HepG2 (cell line): Measurements from ENCODE around the gene LAPTM4A. TPM values are rescaled to one million over a fixed set of nuclear protein-coding genes. Genes with fewer than 3 reads are reported as not detected.
A peak's percentile ranks its signal among the peaks of the same experiment; 100 is the strongest.

Experiments used
- FOXP1 ChIP-seq, 2 experiments: fragments of 450-650 bp in 1 of 2; IDR thresholded peaks; 2 replicates each; pipeline ENCODE4 v1.6.1; 2017 to 2018; ENCODE audit warnings: antibody characterized with exemption in 1 of 2
- GATAD2A ChIP-seq: IDR thresholded peaks from 2 replicates; pipeline ENCODE4 v1.6.1; 2016
- IRF9 ChIP-seq: sonication (generic); formaldehyde crosslinking; IDR thresholded peaks from 2 replicates; pipeline ENCODE4 v1.8.0; 2022; ENCODE audit warnings: missing genetic modification reagents, mild to moderate bottlenecking, borderline replicate concordance
- KDM6A ChIP-seq: IDR thresholded peaks from 2 replicates; pipeline ENCODE4 v1.6.1; 2016; ENCODE audit warnings: low read depth
- NFYC ChIP-seq: IDR thresholded peaks from 2 replicates; pipeline ENCODE4 v1.6.1; 2016; ENCODE audit warnings: missing genetic modification reagents, missing compliant biosample characterization
- REXO4 ChIP-seq: sonication (generic); formaldehyde crosslinking; IDR thresholded peaks from 2 replicates; pipeline ENCODE4 v1.8.0; 2022; ENCODE audit warnings: missing genetic modification reagents, mild to moderate bottlenecking, borderline replicate concordance
- RXRA ChIP-seq: sonication (generic); formaldehyde crosslinking; IDR thresholded peaks from 2 replicates; pipeline ENCODE4 v1.5.1; 2020; ENCODE audit warnings: missing genetic modification reagents
- SMARCC2 ChIP-seq: fragments of 450-650 bp; IDR thresholded peaks from 2 replicates; pipeline ENCODE4 v1.6.1; 2017; ENCODE audit warnings: antibody characterized with exemption, mild to moderate bottlenecking
- SMARCE1 ChIP-seq: fragments of 450-650 bp; IDR thresholded peaks from 2 replicates; pipeline ENCODE4 v1.6.1; 2017; ENCODE audit warnings: borderline replicate concordance
- SRSF4 ChIP-seq: fragments of 200-400 bp; formaldehyde crosslinking; IDR thresholded peaks from one replicate; pipeline ENCODE4 v1.6.1; 2018; ENCODE audit warnings: mild to moderate bottlenecking, low read depth, low read length, moderate library complexity; ENCODE audit not compliant: poor library complexity, severe bottlenecking
- TCF12 ChIP-seq, 2 experiments: fragments of 450-650 bp in 1 of 2; sonication (generic) in 1 of 2; formaldehyde crosslinking in 1 of 2; IDR thresholded peaks; 2 replicates each; pipeline versions ENCODE4 v1.6.1 to v1.8.0; 2017 to 2022; ENCODE audit warnings: antibody characterized with exemption in 1 of 2, mild to moderate bottlenecking in 1 of 2, missing genetic modification reagents in 1 of 2, moderate library complexity in 1 of 2
- ZNF619 ChIP-seq: sonication (generic); formaldehyde crosslinking; IDR thresholded peaks from 2 replicates; pipeline ENCODE4 v1.4.0; 2020; ENCODE audit warnings: mild to moderate bottlenecking, missing genetic modification reagents
- ZNF7 ChIP-seq: IDR thresholded peaks from 2 replicates; pipeline ENCODE4 v1.6.1; 2016; ENCODE audit warnings: missing biosample characterization, missing genetic modification reagents
- ZNF775 ChIP-seq: sonication (generic); formaldehyde crosslinking; IDR thresholded peaks from 2 replicates; pipeline ENCODE4 v1.4.0; 2020; ENCODE audit warnings: missing genetic modification reagents, mild to moderate bottlenecking, moderate library complexity, borderline replicate concordance
- ZNF777 ChIP-seq: sonication (generic); formaldehyde crosslinking; IDR thresholded peaks from 2 replicates; pipeline ENCODE4 v1.4.0; 2020; ENCODE audit warnings: missing genetic modification reagents
- ZNF816 ChIP-seq: sonication (generic); formaldehyde crosslinking; IDR thresholded peaks from 2 replicates; pipeline ENCODE4 v1.8.0; 2022; ENCODE audit warnings: missing genetic modification reagents, mild to moderate bottlenecking, borderline replicate concordance
- polyA plus RNA-seq, 8 experiments: library from polyadenylated mRNA; depleted of rRNA in 3 of 8; stranded (reverse) in 7 of 8; unstranded in 1 of 8; fragments of >200 nt; fragmentation: Illumina TruSeq in 4 of 8; extraction: Trizol in 4 of 8; gene quantifications; 2 replicates each; pipeline versions ENCODE4 v1.2.1 to v1.2.3, GENCODE V29; 2011 to 2016; ENCODE audit warnings: low read depth in 4 of 8, missing spikeins in 1 of 8, mixed read lengths in 1 of 8; ENCODE audit not compliant: insufficient read depth in 1 of 8
- total RNA-seq, 5 experiments: library from RNA; depleted of rRNA; stranded (reverse); fragments of >200 nt; fragmentation: Illumina TruSeq; extraction: Trizol; gene quantifications; 2 replicates each; pipeline ENCODE4 v1.2.3, GENCODE V29; 2016; ENCODE audit warnings: low read depth in 1 of 5
- TF ChIP-seq, protein P1 (sequence below), 2 experiments: sonication (generic) in 1 of 2; formaldehyde crosslinking in 1 of 2; IDR thresholded peaks; 2 replicates each; pipeline versions ENCODE4 v1.6.1 to v1.9.0; 2014 to 2022; ENCODE audit warnings: antibody characterized with exemption in 1 of 2, borderline replicate concordance in 1 of 2, inconsistent platforms in 1 of 2, low read depth in 1 of 2, missing genetic modification reagents in 1 of 2
- TF ChIP-seq, protein P2 (sequence below): sonication (generic); formaldehyde crosslinking; IDR thresholded peaks from 2 replicates; pipeline ENCODE4 v1.8.0; 2022; ENCODE audit warnings: low read depth, missing genetic modification reagents

The LAPTM4A gene
- total and polyA plus RNA-seq, 2 of the 13 experiments (the other 11 are each of a cell fraction or from before 2014, with no cell fraction given), result 116 to 558 TPM

DNA sequence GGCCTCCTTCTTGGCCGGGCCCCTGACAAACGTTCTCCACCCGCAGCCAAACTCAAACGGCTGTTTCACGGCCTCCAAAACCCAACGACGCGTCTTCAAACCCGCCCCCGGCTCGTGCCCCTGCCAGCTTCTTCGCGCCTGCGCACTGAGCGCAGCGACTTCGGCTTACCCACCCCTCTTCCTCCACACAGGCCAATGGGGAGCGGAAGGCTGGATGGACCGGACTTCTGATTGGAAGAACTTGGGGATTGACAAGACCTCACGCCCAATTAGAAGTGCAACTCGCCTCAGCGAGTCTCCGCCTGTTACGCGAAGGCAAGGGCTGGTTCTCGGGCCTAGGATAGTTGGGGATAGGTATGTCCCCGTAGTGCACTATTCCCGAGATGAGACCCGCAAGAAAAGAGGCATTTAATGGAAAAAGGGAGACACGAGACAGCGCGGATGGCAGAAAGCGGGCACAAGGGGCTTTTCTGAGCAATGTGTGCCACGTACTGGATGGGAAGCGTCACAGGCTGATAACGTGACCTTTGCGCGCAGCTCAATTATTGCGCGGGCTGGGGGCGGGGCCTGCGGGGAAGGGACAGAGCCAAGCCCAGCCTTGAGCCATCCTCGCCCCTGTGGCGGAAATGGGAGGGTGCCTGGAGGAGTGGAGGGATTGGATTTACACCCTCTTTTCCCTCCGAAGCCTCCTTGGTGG is at the start of gene LAPTM4A (continued):
- no peak for TF ChIP-seq TCF12 (IDR thresholded peaks at IDR 0.05)
- no peak for TF ChIP-seq TCF12 (CRISPR knock-in tag; IDR thresholded peaks at IDR 0.05)
- TF ChIP-seq ZNF777 (CRISPR knock-in tag), result peak; percentile 59; the same call in 1 of the 2 replicates
- peak; percentile 72; the same call in 1 of the 2 replicates for TF ChIP-seq REXO4 (CRISPR knock-in tag)
- TF ChIP-seq ZNF619 (CRISPR knock-in tag), result peak; percentile 96; the same call in 1 of the 2 replicates
- peak; percentile 87 for TF ChIP-seq RXRA (CRISPR knock-in tag)
- TF ChIP-seq ZNF7 (CRISPR knock-in tag), result 0 out of 2 replicates have a peak, but pooled peaks have one; percentile 19
- TF ChIP-seq SRSF4, result no peak
- peak; percentile 99 for TF ChIP-seq IRF9 (CRISPR knock-in tag)
- TF ChIP-seq SMARCC2, result no peak
- TF ChIP-seq FOXP1 (IDR thresholded peaks at IDR 0.05), result no peak
- peak; percentile 23; the same call in 1 of the 2 replicates for TF ChIP-seq FOXP1 (CRISPR knock-in tag; IDR thresholded peaks at IDR 0.05)
- peak; percentile 99 for TF ChIP-seq NFYC (CRISPR knock-in tag)
- TF ChIP-seq GATAD2A (CRISPR knock-in tag), result peak; percentile 78
- no peak for TF ChIP-seq SMARCE1
- TF ChIP-seq, protein P1, sequence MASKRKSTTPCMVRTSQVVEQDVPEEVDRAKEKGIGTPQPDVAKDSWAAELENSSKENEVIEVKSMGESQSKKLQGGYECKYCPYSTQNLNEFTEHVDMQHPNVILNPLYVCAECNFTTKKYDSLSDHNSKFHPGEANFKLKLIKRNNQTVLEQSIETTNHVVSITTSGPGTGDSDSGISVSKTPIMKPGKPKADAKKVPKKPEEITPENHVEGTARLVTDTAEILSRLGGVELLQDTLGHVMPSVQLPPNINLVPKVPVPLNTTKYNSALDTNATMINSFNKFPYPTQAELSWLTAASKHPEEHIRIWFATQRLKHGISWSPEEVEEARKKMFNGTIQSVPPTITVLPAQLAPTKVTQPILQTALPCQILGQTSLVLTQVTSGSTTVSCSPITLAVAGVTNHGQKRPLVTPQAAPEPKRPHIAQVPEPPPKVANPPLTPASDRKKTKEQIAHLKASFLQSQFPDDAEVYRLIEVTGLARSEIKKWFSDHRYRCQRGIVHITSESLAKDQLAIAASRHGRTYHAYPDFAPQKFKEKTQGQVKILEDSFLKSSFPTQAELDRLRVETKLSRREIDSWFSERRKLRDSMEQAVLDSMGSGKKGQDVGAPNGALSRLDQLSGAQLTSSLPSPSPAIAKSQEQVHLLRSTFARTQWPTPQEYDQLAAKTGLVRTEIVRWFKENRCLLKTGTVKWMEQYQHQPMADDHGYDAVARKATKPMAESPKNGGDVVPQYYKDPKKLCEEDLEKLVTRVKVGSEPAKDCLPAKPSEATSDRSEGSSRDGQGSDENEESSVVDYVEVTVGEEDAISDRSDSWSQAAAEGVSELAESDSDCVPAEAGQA (IDR thresholded peaks at IDR 0.05; ENCODE audit: low read depth), result no peak
- TF ChIP-seq, protein P1 (CRISPR knock-in tag; IDR thresholded peaks at IDR 0.05; ENCODE audit: borderline replicate concordance), result no peak; the same call in 1 of the 2 replicates
- TF ChIP-seq ZNF816, result peak; percentile 78; the same call in 1 of the 2 replicates
- TF ChIP-seq, protein P2, sequence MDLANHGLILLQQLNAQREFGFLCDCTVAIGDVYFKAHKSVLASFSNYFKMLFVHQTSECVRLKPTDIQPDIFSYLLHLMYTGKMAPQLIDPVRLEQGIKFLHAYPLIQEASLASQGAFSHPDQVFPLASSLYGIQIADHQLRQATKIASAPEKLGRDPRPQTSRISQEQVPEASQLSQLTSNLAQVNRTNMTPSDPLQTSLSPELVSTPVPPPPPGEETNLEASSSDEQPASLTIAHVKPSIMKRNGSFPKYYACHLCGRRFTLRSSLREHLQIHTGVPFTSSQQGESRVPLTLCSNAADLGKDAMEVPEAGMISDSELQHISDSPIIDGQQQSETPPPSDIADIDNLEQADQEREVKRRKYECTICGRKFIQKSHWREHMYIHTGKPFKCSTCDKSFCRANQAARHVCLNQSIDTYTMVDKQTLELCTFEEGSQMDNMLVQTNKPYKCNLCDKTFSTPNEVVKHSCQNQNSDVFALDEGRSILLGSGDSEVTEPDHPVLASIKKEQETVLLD, result peak; percentile 34; the same call in 1 of the 2 replicates
- TF ChIP-seq ZNF775 (CRISPR knock-in tag), result no peak
- peak; percentile 44; the same call in 1 of the 2 replicates for TF ChIP-seq KDM6A (CRISPR knock-in tag)
